H1 (cell line): Measurements from ENCODE around the gene METRN. TPM values are rescaled to one million over a fixed set of nuclear protein-coding genes. Genes with fewer than 3 reads are reported as not detected.

Experiments used
- CTCF ChIA-PET: fragments of 300-600 bp; sonication (Branson Sonifier 250); formaldehyde crosslinking; loops from one replicate; lab custom pipeline; 2021; ENCODE audit not compliant: partially characterized antibody; lab: Charles Lee
- POLR2A ChIA-PET: fragments of 300-600 bp; sonication (Branson Sonifier 250); formaldehyde crosslinking; loops from one replicate; lab custom pipeline; 2021; ENCODE audit warnings: inconsistent platforms; ENCODE audit not compliant: partially characterized antibody; lab: Charles Lee
- DNase-seq, 2 experiments: peaks; one replicate each; pipeline versions ENCODE4 v3.0.0 to v3.0.0-alpha.2; 2010 to 2022; ENCODE audit warnings: low spot score in 2 of 2, low read depth in 1 of 2, mixed read lengths in 1 of 2
- FAIRE-seq: peaks from 2 replicates; lab custom pipeline; 2011; peaks lifted over from hg19 to GRCh38; lab: Jason Lieb, UNC
- H2AFZ ChIP-seq: 2 replicates; pipeline ENCODE4 v1.8.1; 2012; ENCODE audit warnings: low read length, inconsistent platforms
- H2AK5ac ChIP-seq: 2 replicates; pipeline ENCODE4 v1.6.1; 2013; ENCODE audit warnings: low read depth, low read length
- H2BK120ac ChIP-seq: replicated peaks from 2 replicates; pipeline ENCODE3; 2013; ENCODE audit warnings: low read depth, low read length, inconsistent platforms
- H2BK12ac ChIP-seq: 2 replicates; pipeline ENCODE4 v1.6.1; 2013; ENCODE audit warnings: low read depth, low read length
- H2BK15ac ChIP-seq: 2 replicates; pipeline ENCODE4 v1.6.1; 2013; ENCODE audit warnings: low read length
- H2BK20ac ChIP-seq: 2 replicates; pipeline ENCODE4 v1.6.1; 2013; ENCODE audit warnings: low read length
- H2BK5ac ChIP-seq: 2 replicates; pipeline ENCODE4 v1.6.1; 2013; ENCODE audit warnings: low read depth, low read length
- H3K14ac ChIP-seq: 2 replicates; pipeline ENCODE4 v1.6.1; 2013; ENCODE audit warnings: inconsistent platforms; ENCODE audit not compliant: insufficient read length
- H3K18ac ChIP-seq: 2 replicates; pipeline ENCODE4 v1.6.1; 2013; ENCODE audit warnings: low read length; ENCODE audit errors: extremely low read depth
- H3K23ac ChIP-seq: 2 replicates; pipeline ENCODE4 v1.6.1; 2013; ENCODE audit warnings: inconsistent platforms; ENCODE audit not compliant: insufficient read length
- H3K23me2 ChIP-seq: 2 replicates; pipeline ENCODE4 v1.6.1; 2013; ENCODE audit warnings: low read depth, low read length
- H3K27ac ChIP-seq: 2 replicates; pipeline ENCODE4 v1.6.1; 2011; ENCODE audit warnings: low read depth, low read length, inconsistent platforms
- H3K27me3 ChIP-seq, 4 experiments: replicated peaks in 1 of 4; 1 replicate in 1 of 4; 2 replicates in 3 of 4; pipeline versions ENCODE4 v1.6.1 to v1.8.1; 2011 to 2013; ENCODE audit warnings: low read length in 3 of 4, mild to moderate bottlenecking in 3 of 4, inconsistent platforms in 2 of 4, mixed read lengths in 2 of 4, moderate library complexity in 1 of 4; ENCODE audit not compliant: control insufficient read depth in 3 of 4, insufficient read depth in 3 of 4; ENCODE audit errors: extremely low read depth in 1 of 4
- H3K36me3 ChIP-seq, 4 experiments: 2 replicates each; pipeline versions ENCODE4 v1.6.1 to v1.8.1; 2011 to 2013; ENCODE audit warnings: mild to moderate bottlenecking in 4 of 4, low read length in 3 of 4, moderate library complexity in 2 of 4, control low read depth in 1 of 4, inconsistent platforms in 1 of 4; ENCODE audit not compliant: insufficient read depth in 4 of 4, control insufficient read depth in 2 of 4
- H3K4ac ChIP-seq: replicated peaks from 2 replicates; pipeline ENCODE3; 2013; ENCODE audit warnings: low read length, low read depth, mixed read lengths, inconsistent platforms; ENCODE audit not compliant: insufficient read length
- H3K4me1 ChIP-seq, 4 experiments: replicated peaks in 1 of 4; 1 replicate in 1 of 4; 2 replicates in 3 of 4; pipeline versions ENCODE4 v1.6.1 to v1.8.1; 2011 to 2013; ENCODE audit warnings: low read length in 3 of 4, inconsistent platforms in 2 of 4, mixed read lengths in 1 of 4; ENCODE audit not compliant: insufficient read depth in 4 of 4, control insufficient read depth in 3 of 4
- H3K4me2 ChIP-seq, 2 experiments: 2 replicates each; pipeline versions ENCODE4 v1.6.1 to v1.8.1; 2011 to 2013; ENCODE audit warnings: low read depth in 2 of 2, low read length in 2 of 2, control low read depth in 1 of 2, inconsistent platforms in 1 of 2, mild to moderate bottlenecking in 1 of 2; ENCODE audit not compliant: insufficient read depth in 1 of 2
- H3K4me3 ChIP-seq, 4 experiments: fragments of 200-600, 300-600 bp in 1 of 4; sonication (generic), shearing (Covaris generic), sonication (Bioruptor Twin) in 1 of 4; 2 replicates each; pipeline versions ENCODE4 v1.5.1 to v1.8.1; 2011 to 2016; ENCODE audit warnings: low read length in 4 of 4, low read depth in 3 of 4, control low read depth in 2 of 4, inconsistent platforms in 2 of 4, mild to moderate bottlenecking in 2 of 4, mixed read lengths in 1 of 4, moderate library complexity in 1 of 4; ENCODE audit not compliant: insufficient read depth in 2 of 4; ENCODE audit errors: extremely low read depth in 1 of 4
- H3K56ac ChIP-seq: replicated peaks from 2 replicates; pipeline ENCODE3; 2013; ENCODE audit warnings: low read depth, mild to moderate bottlenecking, mixed read lengths, low read length, inconsistent platforms; ENCODE audit not compliant: insufficient read length
- H3K79me1 ChIP-seq: 2 replicates; pipeline ENCODE4 v1.6.1; 2013; ENCODE audit warnings: low read depth, low read length, control low read depth
- H3K79me2 ChIP-seq, 2 experiments: 2 replicates each; pipeline versions ENCODE4 v1.6.1 to v1.8.1; 2012 to 2013; ENCODE audit warnings: low read length in 2 of 2, mild to moderate bottlenecking in 2 of 2, inconsistent platforms in 1 of 2; ENCODE audit not compliant: insufficient read depth in 2 of 2, control insufficient read depth in 1 of 2
- H3K9ac ChIP-seq, 4 experiments: replicated peaks in 1 of 4; 1 replicate in 1 of 4; 2 replicates in 3 of 4; pipeline versions ENCODE4 v1.6.1 to v1.8.1; 2011 to 2013; ENCODE audit warnings: low read depth in 3 of 4, low read length in 3 of 4, control low read depth in 2 of 4, mild to moderate bottlenecking in 2 of 4, moderate library complexity in 2 of 4, inconsistent platforms in 1 of 4; ENCODE audit errors: extremely low read depth in 1 of 4
- H3K9me3 ChIP-seq, 2 experiments: 2 replicates each; pipeline versions ENCODE4 v1.6.1 to v1.8.1; 2012 to 2013; ENCODE audit warnings: mild to moderate bottlenecking in 2 of 2, moderate library complexity in 2 of 2, control low read depth in 1 of 2, inconsistent platforms in 1 of 2, low read depth in 1 of 2, low read length in 1 of 2, mixed read lengths in 1 of 2; ENCODE audit not compliant: insufficient read depth in 2 of 2
- H4K20me1 ChIP-seq, 2 experiments: replicated peaks in 1 of 2; 2 replicates each; pipeline versions ENCODE3 to v1.8.1; 2011 to 2013; ENCODE audit warnings: inconsistent platforms in 2 of 2, low read length in 2 of 2, mild to moderate bottlenecking in 1 of 2; ENCODE audit not compliant: insufficient read depth in 2 of 2, control insufficient read depth in 1 of 2
- H4K5ac ChIP-seq: 2 replicates; pipeline ENCODE4 v1.6.1; 2013; ENCODE audit warnings: low read length, low read depth, mixed read lengths, inconsistent platforms; ENCODE audit not compliant: insufficient read length
- H4K8ac ChIP-seq: 2 replicates; pipeline ENCODE4 v1.8.0; 2013; ENCODE audit warnings: mild to moderate bottlenecking, moderate library complexity, low read length, inconsistent platforms; ENCODE audit not compliant: insufficient read depth; ENCODE audit errors: extremely low read depth
- H4K91ac ChIP-seq: replicated peaks from 2 replicates; pipeline ENCODE3; 2013; ENCODE audit warnings: low read length, mixed read lengths, inconsistent platforms; ENCODE audit not compliant: insufficient read length
- ASH2L ChIP-seq: fragments of 200-600, 300-600 bp; sonication (generic); IDR thresholded peaks from one replicate; pipeline ENCODE4 v1.7.1; 2017; ENCODE audit warnings: low read length
- CBX5 ChIP-seq: fragments of 300-800, 300-1000 bp; sonication (generic); IDR thresholded peaks from 2 replicates; pipeline ENCODE4 v1.7.1; 2016; ENCODE audit warnings: antibody characterized with exemption, low read length, low read depth
- CBX8 ChIP-seq: fragments of 300-800, 300-1000 bp; sonication (generic); IDR thresholded peaks from 2 replicates; pipeline ENCODE4 v1.7.1; 2016; ENCODE audit warnings: low read depth, low read length, borderline replicate concordance
- CEBPB ChIP-seq: IDR thresholded peaks from 2 replicates; pipeline ENCODE4 v1.6.1; 2012; ENCODE audit warnings: low read depth, low read length
- CREB1 ChIP-seq: IDR thresholded peaks from 2 replicates; pipeline ENCODE4 v1.6.1; 2012; ENCODE audit warnings: inconsistent platforms
- EGR1 ChIP-seq: IDR thresholded peaks from 2 replicates; pipeline ENCODE4 v1.6.1; 2011; ENCODE audit warnings: low read depth, low read length, borderline replicate concordance
- GABPA ChIP-seq: IDR thresholded peaks from 2 replicates; pipeline ENCODE4 v1.6.1; 2011; ENCODE audit warnings: mild to moderate bottlenecking, low read length, moderate library complexity, borderline replicate concordance; ENCODE audit not compliant: insufficient read depth
- HDAC6 ChIP-seq: IDR thresholded peaks from one replicate; pipeline ENCODE4 v1.7.1; 2012; ENCODE audit warnings: low read depth, mild to moderate bottlenecking, inconsistent platforms, low read length, moderate library complexity
- PHF8 ChIP-seq: fragments of 200-600 bp; sonication (generic); conservative IDR thresholded peaks from 2 replicates; pipeline ENCODE4 v1.7.1; 2012; ENCODE audit warnings: low read depth, mild to moderate bottlenecking, inconsistent platforms, low read length, moderate library complexity
- SIRT6 ChIP-seq: IDR thresholded peaks from one replicate; pipeline ENCODE4 v1.7.1; 2012; ENCODE audit warnings: low read length, inconsistent platforms
- SP1 ChIP-seq: IDR thresholded peaks from 2 replicates; pipeline ENCODE4 v1.6.1; 2011; ENCODE audit warnings: low read depth, low read length
- TCF12 ChIP-seq: IDR thresholded peaks from 2 replicates; pipeline ENCODE4 v1.6.1; 2011; ENCODE audit warnings: low read depth, mild to moderate bottlenecking, low read length
- WGBS, 2 experiments: shearing (Covaris generic) in 1 of 2; methylation state at CpG; one replicate each; pipeline versions ENCODE4 v1.1.6 to v1.1.7; 2013 to 2015; ENCODE audit warnings: low lambda C conversion rate in 2 of 2, mixed read lengths in 2 of 2, inconsistent platforms in 1 of 2, low coverage in 1 of 2, missing lambda C conversion rate in 1 of 2; ENCODE audit not compliant: insufficient replicate concordance in 2 of 2, insufficient coverage in 1 of 2, insufficient read length in 1 of 2; ENCODE audit errors: extremely low coverage in 1 of 2, missing lambda C conversion rate in 1 of 2; 5-methylcytosine and 5-hydroxymethylcytosine counted together
- polyA plus RNA-seq, 7 experiments: library from polyadenylated mRNA; depleted of rRNA in 3 of 7; stranded (reverse) in 5 of 7; unstranded in 2 of 7; fragments of >200 nt in 5 of 7; fragments of 200-250 nt in 2 of 7; gene quantifications; 1 replicate in 5 of 7; 2 replicates in 1 of 7; 4 replicates in 1 of 7; pipeline versions ENCODE4 v1.2.1 to v1.2.3, GENCODE V29; 2011 to 2013; ENCODE audit warnings: missing spikeins in 2 of 7, mixed read lengths in 2 of 7
- total RNA-seq: library from RNA; stranded (reverse); fragmentation: NEBNext Ultra II Directional; extraction: Animal tissue kit (Norgen Biotek cat#: 25700); gene quantifications from 2 replicates; pipeline ENCODE4 v1.2.1, GENCODE V29; 2021

Gene METRN
- total and polyA plus RNA-seq, 2 of the 8 experiments (the other 6 are each of a cell fraction or from before 2014, with no cell fraction given): 18.7 to 25.8 TPM

DNA sequence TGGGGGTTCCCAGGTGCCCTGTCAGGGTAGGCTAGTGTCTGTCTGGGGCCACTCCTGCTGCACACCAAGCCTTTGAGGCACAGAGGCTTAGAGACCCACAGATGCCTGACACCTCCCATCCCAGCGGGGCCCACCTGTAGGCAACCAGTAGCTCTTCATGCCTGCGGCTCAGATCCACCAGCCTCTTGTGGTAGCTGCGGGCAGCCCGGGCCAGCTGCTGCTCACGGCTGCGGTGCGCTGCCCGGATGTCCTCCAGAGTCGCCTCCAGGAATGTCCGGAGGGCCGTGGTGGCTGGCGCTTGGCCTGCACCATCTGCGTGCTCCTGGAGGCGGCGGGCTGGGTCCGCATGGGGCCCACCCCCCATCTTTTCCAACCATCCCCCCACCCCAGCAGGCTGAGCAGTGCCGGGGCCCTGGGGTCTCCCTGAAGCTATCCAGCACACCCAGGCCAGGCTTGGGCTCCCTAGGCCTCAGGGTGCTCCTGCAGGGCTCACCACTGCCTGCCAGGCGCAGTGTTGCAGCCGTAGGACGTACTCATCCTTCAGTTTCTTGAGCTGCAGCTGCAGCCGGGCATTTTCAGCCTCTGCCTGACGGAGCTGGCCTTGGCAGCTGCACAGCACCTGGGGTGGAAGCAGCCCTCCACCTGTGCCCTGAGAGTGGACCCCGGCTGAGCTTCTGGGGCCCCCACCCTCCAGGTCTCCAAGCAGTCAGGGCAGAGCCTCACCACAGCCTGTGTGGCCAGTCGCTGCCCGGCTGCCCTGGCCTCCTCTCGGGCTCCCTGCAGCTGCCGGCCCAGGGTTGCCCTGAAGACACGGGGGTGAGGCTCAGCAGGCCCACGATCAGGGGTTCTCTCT is 9.5 kb downstream of the METRN start:
- Histone ChIP-seq H4K5ac (no peak overlapping the region), H2AK5ac (no peak overlapping the region), H4K8ac (no peak overlapping the region; the same call in 1 of the 2 replicates), H3K4me3 (no peak overlapping the region), H3K9ac (no peak overlapping the region), H3K4me2 (no peak overlapping the region), H3K23me2 (peaks cover 28% of the 10 kb centered on the region; the same call in 1 of the 2 replicates), H4K20me1 (peaks cover 4 to 15% of the 10 kb centered on the region in 2 experiments), H3K9me3 (no peaks in the 10 kb centered on the region; a peak in 1 of 4 replicates), H3K79me1 (no peaks in the 10 kb centered on the region), H2BK20ac (no peak overlapping the region), H3K27ac (no peak overlapping the region), H2BK5ac (no peak overlapping the region), H3K23ac (no peak overlapping the region), H4K91ac (no peak overlapping the region), H2BK15ac (no peak overlapping the region), H3K36me3 (peaks cover 0 to 6% (median 0%) of the 10 kb centered on the region in 4 experiments; a peak in 1 of 8 replicates), H3K14ac (no peak overlapping the region), H3K27me3 (peaks cover 0 to 16% (median 5%) of the 10 kb centered on the region in 4 experiments; a peak in 4 of 7 replicates), H2BK120ac (no peak overlapping the region), H2AFZ (no peak overlapping the region), H2BK12ac (no peak overlapping the region), H3K4me1 (peaks cover 0 to 21% (median 14%) of the 10 kb centered on the region in 4 experiments; a peak in 5 of 7 replicates), H3K79me2 (no peaks in the 10 kb centered on the region), H3K4ac (no peak overlapping the region), H3K56ac (no peak overlapping the region), H3K18ac (no peak overlapping the region)
- POLR2A ChIA-PET: interaction anchor here (0.7 to 23.0 kb wide), 17 partner anchors 2 to 76 kb away, joined by 3 to 353 read pairs (median 7); partner anchors contain the start of genes ANTKMT, CCDC78, CHTF18 and CIAO3
- TF ChIP-seq ASH2L: no peak
- no peak for TF ChIP-seq CEBPB
- TF ChIP-seq PHF8: no peak
- TF ChIP-seq CREB1: no peak
- no peak for TF ChIP-seq EGR1
- no peak for TF ChIP-seq HDAC6
- TF ChIP-seq GABPA: no peak
- no peak for TF ChIP-seq CBX8
- no peak for TF ChIP-seq SIRT6
- no peak for TF ChIP-seq CBX5
- TF ChIP-seq SP1: no peak
- TF ChIP-seq TCF12: no peak
- peak in 1 of 2 experiments; percentile 43 for DNase-seq
- CTCF ChIA-PET: interaction anchor here (0.5 to 35.8 kb wide), 4 partner anchors 7 to 76 kb away, joined by 3 to 977 read pairs (median 700); partner anchors contain the start of genes ANTKMT, CCDC78, CHTF18 and CIAO3
- WGBS, 2 experiments: 95% methylated on average over 21 of the region's 29 CpGs; no CpG with 5 or more reads in 1 of the 2 experiments
- FAIRE-seq: no peak
